Stimulated activated CD8-positive, alpha-beta memory T cell treated with anti-CD3 and anti-CD28 coated beads, Interleukin-2, amount 100 ng/mL, for 1 hour (primary cell): ENCODE measurements around the gene GPR162.
"Not testable (repeated sequence)": the region's sequence is repeated elsewhere in the genome, so short reads cannot be mapped to it uniquely, and the experiment has no call there.

Experiments
- DNase-seq, 2 donors: peaks; one replicate each; pipeline ENCODE4 v3.0.0-alpha.2; 2020; ENCODE audit warnings: low read depth in 2 of 2

Gene GPR162

GRCh38 chr12:6873094-6874014 lies 51.7 kb downstream of the GPR162 start, which contains the start of gene SPSB2:
Gene SPSB2, minus strand, starts transcription at chr12:6873303. Its CDS starts 402 bp downstream, at chr12:6872901.
- peak; percentile 99 for DNase-seq

- DNase-seq = not testable (repeated sequence)
Observed at GRCh38 chr12:6874015-6874368, 52.4 kb downstream of the GPR162 start.
